ENCODE measurements around the gene PAF1.
A peak's percentile ranks its signal among the peaks of the same experiment; 100 is the strongest.
"Not testable (repeated sequence)": the region's sequence is repeated elsewhere in the genome, so short reads cannot be mapped to it uniquely, and the experiment has no call there.

Gene PAF1

GRCh38 chr19:39349326-39349725 is 41.6 kb downstream of the PAF1 start:
- DNase-seq, result no peak

DNA sequence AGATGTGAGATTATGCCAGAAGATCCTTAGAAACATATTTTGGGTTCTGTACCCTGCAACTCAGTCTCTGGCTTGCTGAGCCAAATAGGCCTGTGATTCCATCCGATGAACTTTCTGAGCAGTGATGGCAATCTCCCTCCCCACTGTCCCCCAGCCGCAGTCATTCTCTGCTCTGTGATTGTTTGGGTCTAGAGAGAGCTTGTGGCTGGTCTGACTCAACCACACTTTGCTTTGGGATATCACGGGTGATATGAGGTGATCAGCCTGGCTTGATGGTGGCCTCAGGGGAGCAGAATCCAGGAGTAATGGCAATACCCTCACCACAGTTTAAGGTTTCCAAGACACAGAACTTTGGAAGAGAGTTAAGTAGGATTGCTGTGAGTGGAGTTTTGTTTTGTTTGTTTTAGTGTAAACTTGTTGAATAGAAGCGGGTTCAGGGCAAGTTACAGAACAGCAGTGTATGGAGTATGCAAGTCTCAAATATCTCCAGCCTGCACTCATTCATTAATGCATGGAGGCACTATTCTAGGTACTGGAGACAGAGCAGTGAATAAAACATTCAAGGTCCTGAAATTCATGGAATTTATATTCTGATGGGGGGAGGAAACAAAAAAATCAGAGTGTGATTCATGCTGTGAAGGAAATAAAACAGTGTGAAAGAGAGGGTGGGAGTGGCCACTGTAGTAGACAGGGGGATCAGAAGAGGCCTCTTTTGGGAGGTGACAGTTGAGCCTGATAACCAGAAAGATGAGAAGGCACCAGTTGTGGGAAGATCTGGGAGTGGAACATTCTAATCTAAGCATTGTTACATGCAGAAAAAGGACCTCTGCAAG is 43.4 kb downstream of the PAF1 start:
- no peak for DNase-seq

DNA sequence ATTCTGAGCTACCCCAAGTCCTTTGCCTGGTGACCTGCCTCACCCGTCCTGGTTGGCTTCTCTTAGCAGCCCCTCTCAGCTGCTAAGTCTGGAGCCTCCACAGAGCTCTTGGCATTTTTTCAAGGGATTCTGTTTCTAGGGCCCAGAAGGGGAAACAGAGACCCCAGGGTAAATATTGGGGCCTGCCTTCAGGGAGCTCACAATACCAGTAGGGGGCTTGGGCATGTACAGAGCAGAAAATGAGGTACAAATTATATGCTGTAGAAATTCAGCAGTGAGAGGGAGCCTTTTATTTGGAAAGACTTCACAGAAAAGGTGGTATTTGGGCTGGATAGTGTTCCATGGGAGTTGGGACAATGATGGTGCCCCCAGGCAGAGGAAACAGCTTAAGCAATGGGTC is 45.0 kb downstream of the PAF1 start:
- no peak for DNase-seq

GRCh38 chr19:39342647-39343305 is 48.1 kb downstream of the PAF1 start:
- DNase-seq, result no peak

DNA sequence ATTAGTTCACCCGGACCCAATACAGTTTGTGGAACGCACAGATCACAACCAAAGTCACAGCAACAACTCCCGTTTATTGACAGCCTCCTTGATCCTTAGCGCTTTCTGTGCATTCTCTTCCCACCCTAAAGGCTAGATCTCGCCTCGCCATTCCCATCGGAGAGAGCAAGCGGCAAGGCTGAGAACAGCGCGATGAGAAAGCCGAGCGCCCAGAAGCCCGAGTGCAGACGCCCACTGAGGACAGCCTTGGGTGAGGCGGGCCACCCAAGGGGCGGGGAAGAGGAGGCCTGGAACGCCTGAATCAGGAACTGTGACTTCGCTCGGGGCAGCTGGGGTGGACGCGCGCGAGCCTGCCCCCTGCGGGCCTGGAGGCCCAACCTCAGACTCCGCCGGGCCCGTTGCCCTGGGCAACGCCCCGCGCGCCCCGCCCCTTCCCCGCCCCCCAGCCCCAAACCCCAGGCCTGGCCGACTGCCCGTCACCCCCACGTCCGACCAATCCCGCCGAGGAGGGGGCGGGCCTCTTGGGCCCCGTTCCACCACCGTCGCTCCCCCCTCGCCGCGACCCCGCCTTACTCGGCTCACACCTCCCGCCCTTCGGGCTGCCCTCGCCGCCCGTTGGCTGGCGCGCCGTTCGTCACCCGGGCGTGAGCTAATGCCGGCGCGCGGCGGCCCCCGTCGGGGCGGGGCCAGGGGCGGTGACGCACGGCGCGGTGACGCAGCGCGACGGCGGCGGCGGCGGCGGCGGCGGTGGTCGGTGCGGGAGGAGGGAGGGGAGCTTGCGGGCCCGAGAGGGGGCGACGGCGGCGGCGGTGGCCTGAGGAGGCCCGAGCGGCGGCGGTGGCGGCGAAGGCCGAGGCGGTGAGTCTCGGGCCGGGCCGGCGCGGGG is 48.9 kb downstream of the PAF1 start, which contains the start of gene SAMD4B:
Gene SAMD4B, plus strand, starts transcription at position 703 of the 886 bp plus-strand sequence. CDS start 14,473 bp downstream, outside the sequence.
- DNase-seq, result peak; percentile 98

- peak; percentile 20 for DNase-seq
These were observed 49.7 kb downstream of the PAF1 start for GRCh38 chr19:39341129-39341718.

- not testable (repeated sequence) for DNase-seq
These were observed 50.8 kb downstream of the PAF1 start for GRCh38 chr19:39340156-39340555.

DNA sequence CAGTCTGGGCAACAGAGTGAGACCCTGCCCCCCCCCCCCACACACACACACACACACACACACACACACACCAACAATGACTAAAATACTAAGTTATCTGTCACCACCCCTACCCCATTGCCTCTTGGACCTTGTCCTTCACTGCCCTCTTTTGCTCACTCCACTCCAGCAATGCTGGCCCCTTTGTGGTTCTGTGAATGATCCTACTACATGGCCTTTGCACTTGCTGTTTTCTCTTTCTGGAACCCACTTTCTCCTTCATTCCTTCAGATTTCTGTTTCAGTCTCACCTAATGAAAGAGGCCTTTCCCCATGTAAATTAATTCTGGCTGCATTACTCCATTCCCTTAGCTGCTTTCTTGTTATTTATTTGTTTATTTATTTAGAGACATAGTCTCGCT is 51.2 kb downstream of the PAF1 start:
- DNase-seq, result no peak

DNA sequence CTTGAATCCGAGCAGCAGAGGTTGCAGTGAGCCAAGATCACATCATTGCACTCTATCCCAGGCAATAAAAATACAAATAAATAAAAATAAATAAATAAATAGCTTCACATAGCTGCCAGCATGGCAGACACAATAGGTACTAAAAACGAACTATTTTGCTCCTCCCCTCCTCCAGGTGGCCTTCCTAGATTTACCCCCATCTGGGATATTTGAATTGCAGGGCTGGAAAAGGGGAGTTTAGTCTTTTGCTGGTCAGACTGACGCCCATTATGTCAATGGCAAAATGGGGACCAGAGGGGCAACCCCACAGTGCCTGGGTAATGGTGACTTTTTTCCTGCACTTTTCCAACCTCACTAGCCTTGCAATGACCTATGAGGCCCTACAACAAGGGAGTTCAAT is 54.4 kb downstream of the PAF1 start:
- no peak for DNase-seq

Measured in stimulated activated CD4-positive, alpha-beta T cell treated with anti-CD3 and anti-CD28 coated beads, Interleukin-12 subunit alpha, Interleukin-12 subunit beta, amount 100 ng/mL, for 4 hours (primary cell).